ENCODE results near the gene HOXB6. TPM values are rescaled to one million over a fixed set of nuclear protein-coding genes. Genes with fewer than 3 reads are reported as not detected.

HOXB6 gene
- total RNA-seq, 1 donor from 2014 or later, result 51.0 TPM

DNA sequence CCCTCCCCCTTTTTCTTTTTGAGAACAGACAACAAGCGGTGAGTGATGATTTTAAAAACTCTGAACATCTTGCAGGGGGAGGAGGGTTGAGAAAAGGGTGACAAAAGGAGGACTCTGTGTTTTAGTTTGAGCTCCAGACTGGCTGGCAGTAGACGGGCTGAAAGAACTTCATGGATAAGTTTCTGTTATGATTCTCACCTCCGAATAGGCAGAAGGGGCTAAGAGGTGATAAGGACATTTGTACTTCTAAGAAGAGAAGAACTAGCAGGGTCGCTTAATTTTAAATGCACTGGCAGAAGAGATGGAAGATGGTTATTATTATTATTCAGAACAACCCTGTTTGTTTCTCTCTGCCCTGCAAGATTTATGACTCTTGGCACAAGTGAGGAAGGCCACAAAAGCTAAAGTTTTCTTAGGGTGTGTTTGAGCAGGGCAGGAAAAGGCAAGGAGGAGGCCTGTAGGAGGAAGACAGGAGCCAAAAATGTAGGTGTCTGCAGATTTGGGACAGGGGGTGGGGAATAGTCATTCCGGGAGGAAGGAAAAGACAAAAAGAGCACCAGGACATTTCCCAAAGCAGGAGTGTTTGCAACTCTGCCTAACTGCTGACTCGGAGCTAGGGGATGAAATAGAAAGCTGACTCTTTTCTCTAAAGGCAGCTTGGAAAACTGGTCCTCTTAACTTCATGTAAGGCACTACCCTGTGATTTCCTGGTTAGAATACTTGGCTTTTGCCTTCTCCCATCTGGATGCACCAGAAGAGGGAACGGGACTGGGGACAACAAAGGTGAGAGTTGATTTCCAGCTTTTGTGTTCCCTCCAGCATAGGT, 48.0 kb downstream of the HOXB6 start:
- DNase-seq (ENCODE audit: extremely low read depth, low read depth, low spot score), result no peak

GRCh38 chr17:48556229-48556575, 48.6 kb downstream of the HOXB6 start:
- no peak for DNase-seq (ENCODE audit: extremely low read depth, low read depth, low spot score)

- no peak for DNase-seq (ENCODE audit: extremely low read depth, low read depth, low spot score)
Observed at GRCh38 chr17:48555258-48556228, 49.2 kb downstream of the HOXB6 start.

DNA sequence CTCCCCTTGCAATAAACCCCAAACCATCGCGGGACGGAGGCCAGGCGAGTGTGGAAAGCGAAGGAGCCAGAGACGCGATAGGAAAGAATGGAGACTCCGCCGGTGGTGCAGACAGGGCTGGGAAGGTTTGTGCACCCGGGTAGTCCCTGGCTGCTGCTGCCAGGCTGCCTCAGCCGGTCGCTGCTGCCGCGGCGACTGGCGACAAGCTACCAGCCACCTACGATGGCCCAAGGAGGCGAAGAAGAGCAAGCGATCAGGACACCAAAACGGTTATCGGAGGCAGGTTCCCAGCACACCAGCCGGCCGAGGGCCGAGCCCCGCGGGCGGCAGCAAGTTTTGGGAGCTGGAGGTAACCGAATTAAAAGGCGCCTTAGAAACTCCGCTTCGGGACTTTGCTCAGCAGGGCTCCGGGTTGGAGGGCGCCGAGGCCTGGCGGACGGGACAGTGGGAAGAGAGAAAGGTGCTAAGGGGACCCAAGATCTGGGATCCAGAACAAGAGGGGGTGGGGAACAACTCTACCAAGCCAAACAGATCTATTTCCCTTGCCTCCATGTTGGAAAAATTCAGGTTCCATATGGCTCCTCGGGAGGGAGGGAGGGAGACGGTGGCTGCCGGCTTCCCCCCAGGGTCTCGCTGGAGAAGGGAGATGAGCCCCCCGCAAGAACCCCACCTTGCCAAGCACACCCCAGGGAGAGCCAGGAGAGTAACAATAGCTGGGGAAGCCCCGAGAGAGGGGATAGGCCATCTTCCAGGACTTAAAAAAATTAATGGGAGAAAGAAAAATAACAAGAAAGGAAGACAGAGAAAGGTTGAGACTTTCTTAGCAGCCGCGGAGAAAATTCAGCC, 50.2 kb downstream of the HOXB6 start:
- no peak for DNase-seq (ENCODE audit: extremely low read depth, low read depth, low spot score)

- no peak for DNase-seq (ENCODE audit: extremely low read depth, low read depth, low spot score)
Observed at GRCh38 chr17:48553826-48554225, 51.0 kb downstream of the HOXB6 start.

DNA sequence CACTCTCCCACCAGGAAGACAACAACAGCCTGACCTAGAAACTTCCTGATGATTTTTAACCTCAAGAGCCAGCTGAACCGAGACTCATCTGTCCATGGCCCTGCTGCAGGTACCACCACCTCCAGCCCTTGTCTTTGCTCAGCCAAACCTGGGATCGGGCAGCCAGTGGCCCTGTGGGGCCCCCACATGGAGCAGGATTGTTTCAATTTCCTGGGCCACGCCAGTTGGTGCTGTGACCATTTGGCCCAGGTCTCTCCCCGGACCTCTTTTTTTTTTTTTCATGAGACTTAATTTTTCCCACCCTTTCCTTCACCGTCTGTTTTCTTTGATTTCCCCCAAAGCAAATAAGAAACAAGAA, 51.6 kb downstream of the HOXB6 start:
- DNase-seq (ENCODE audit: extremely low read depth, low read depth, low spot score), result no peak

- no peak for DNase-seq (ENCODE audit: extremely low read depth, low read depth, low spot score)
Observed at GRCh38 chr17:48552466-48553189, 52.2 kb downstream of the HOXB6 start.

GRCh38 chr17:48551596-48552465, 53.0 kb downstream of the HOXB6 start:
- DNase-seq (ENCODE audit: extremely low read depth, low read depth, low spot score), result no peak

DNA sequence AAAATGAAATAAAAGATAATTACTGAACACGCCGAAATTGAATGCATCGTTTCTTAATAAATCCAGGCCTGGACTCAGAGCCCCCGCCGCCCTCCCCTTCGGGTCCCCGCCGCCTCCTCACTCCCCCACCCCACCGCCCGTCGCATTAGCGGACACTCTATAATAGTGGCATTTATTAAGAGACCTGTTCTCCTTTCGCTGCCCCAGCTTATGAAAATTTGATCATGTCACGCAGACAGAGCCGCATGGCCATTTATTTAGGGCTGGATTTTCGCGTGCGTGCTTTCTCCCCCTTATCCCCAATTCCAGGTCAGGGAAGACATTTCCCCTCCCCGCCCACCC, 53.6 kb downstream of the HOXB6 start:
- no peak for DNase-seq (ENCODE audit: extremely low read depth, low read depth, low spot score)

GRCh38 chr17:48550502-48551213, 54.1 kb downstream of the HOXB6 start:
- DNase-seq (ENCODE audit: extremely low read depth, low read depth, low spot score), result no peak

GRCh38 chr17:48549914-48550501, 54.8 kb downstream of the HOXB6 start:
- DNase-seq (ENCODE audit: extremely low read depth, low read depth, low spot score), result no peak

GRCh38 chr17:48549281-48549630, 55.5 kb downstream of the HOXB6 start:
- no peak for DNase-seq (ENCODE audit: extremely low read depth, low read depth, low spot score)

- no peak for DNase-seq (ENCODE audit: extremely low read depth, low read depth, low spot score)
Observed at GRCh38 chr17:48548523-48549280, 56.1 kb downstream of the HOXB6 start.

GRCh38 chr17:48547808-48548522, 56.8 kb downstream of the HOXB6 start:
- DNase-seq (ENCODE audit: extremely low read depth, low read depth, low spot score), result no peak

DNA sequence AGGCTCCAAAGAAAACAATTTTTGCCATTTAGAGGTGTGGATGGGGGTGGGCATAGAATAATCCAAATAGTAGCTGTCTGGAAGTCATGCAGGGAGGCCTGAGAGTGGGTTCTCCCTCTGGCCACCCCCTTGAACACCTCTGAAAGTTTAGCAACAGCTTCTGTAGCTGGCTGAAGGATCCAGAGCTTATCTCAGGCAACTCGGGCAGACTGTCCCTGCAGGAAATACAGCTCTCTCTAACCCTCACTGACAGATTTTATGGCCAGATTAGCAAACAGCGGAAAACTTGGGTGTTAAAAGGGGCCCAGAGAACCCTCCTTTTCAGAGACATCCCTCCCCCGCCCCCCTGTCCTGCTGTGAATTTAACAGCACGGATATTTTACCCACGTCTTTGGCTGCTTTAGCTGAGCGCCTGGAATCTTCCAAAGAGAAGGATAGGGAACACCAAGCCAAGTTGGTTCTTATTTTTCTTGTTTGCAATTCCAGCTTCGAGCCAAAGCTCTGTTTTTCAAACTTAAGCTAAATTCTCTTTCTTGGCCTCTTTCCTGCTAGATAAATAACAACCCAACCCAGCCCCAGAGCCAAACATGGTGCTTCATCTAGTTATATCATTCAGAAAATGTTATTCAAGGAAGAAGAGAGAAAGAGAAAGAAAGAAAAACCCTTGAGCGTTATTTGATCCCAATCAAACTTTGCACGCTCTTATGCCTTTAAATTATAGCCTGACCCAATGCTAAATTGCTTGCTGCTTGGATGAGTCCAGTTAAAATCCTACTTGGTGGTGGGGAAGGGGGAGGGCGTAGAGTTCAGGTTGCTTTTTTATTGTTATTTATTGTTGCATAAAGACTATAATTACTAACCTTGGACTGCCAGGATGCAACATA, 57.6 kb downstream of the HOXB6 start:
- no peak for DNase-seq (ENCODE audit: extremely low read depth, low read depth, low spot score)

Data from glomerular endothelial cell (primary cell).